ENCODE results near the gene F12. TPM values are rescaled to one million over a fixed set of nuclear protein-coding genes. Genes with fewer than 3 reads are reported as not detected.

The F12 gene
- total RNA-seq, 1 experiment from 2014 or later, result 10.0 TPM

DNA sequence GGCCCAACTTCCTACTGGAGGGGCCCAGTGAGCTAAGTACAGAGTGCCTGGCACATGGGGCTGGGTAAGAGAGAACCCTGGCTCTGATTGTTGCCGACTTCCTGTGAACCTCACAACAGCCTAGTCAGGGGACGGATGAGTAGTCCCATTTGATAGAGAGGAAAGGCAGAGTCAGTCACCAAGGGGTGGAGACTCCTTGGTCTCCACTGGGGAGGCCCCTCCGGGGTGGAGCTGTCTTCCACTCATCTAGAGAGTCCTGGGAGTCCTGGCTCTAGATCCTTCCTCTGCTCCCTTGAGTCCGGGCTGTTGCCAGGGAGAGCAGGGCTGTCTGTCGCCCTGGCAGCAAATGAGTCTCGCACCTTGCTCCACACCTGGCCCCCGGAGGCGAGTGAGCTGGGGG is 25.1 kb upstream of the F12 start:
- ATAC-seq (no peak), DNase-seq (ENCODE audit: low spot score) (no peak)
- TF ChIP-seq MAX (CRISPR knock-in tag; IDR thresholded peaks at IDR 0.05) (no peak), ATF6 (CRISPR knock-in tag; IDR thresholded peaks at IDR 0.05) (no peak), ZNF671 (CRISPR knock-in tag; IDR thresholded peaks at IDR 0.05) (no peak), FOXK1 (CRISPR knock-in tag; IDR thresholded peaks at IDR 0.05) (no peak), FOXP1 (CRISPR knock-in tag; IDR thresholded peaks at IDR 0.05; ENCODE audit: borderline replicate concordance) (no peak), ZNF263 (CRISPR knock-in tag; IDR thresholded peaks at IDR 0.05; ENCODE audit: low read depth) (no peak)
- TF ChIP-seq, protein P1, sequence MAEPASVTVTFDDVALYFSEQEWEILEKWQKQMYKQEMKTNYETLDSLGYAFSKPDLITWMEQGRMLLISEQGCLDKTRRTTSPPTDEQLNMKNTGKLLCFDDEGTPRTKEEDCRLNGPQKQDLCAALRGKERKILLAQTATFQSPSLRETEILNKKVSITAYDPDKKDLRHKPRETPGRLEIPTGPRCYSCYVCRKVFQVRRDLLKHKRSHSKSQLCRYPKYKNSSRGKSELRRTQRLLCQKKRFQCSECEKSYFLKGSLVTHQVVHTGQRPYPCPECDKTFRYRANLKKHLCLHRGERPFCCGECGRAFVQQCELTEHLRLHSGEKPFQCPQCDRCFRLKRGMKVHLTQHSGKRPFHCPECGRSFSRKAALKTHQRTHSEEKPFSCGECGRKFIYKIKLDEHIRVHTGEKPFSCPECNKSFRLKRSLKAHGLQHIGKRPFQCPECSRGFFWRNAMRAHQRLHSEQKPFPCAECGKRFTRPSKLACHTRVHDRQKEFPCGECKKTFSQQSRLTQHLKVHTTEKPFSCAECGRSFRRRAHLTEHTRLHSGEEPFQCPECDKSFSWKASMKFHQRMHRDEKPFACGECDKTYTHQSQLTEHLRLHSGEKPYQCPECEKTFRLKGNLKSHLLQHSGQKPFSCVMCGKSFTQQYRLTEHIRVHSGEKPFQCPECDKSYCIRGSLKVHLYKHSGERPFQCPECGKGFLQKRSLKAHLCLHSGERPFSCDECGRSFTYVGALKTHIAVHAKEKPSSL (CRISPR knock-in tag; conservative IDR thresholded peaks at IDR 0.05), result no peak
- TF ChIP-seq, protein P2, sequence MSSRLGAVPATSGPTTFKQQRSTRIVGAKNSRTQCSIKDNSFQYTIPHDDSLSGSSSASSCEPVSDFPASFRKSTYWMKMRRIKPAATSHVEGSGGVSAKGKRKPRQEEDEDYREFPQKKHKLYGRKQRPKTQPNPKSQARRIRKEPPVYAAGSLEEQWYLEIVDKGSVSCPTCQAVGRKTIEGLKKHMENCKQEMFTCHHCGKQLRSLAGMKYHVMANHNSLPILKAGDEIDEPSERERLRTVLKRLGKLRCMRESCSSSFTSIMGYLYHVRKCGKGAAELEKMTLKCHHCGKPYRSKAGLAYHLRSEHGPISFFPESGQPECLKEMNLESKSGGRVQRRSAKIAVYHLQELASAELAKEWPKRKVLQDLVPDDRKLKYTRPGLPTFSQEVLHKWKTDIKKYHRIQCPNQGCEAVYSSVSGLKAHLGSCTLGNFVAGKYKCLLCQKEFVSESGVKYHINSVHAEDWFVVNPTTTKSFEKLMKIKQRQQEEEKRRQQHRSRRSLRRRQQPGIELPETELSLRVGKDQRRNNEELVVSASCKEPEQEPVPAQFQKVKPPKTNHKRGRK (CRISPR knock-in tag; IDR thresholded peaks at IDR 0.05; ENCODE audit: borderline replicate concordance), result no peak
- TF ChIP-seq, protein P3, sequence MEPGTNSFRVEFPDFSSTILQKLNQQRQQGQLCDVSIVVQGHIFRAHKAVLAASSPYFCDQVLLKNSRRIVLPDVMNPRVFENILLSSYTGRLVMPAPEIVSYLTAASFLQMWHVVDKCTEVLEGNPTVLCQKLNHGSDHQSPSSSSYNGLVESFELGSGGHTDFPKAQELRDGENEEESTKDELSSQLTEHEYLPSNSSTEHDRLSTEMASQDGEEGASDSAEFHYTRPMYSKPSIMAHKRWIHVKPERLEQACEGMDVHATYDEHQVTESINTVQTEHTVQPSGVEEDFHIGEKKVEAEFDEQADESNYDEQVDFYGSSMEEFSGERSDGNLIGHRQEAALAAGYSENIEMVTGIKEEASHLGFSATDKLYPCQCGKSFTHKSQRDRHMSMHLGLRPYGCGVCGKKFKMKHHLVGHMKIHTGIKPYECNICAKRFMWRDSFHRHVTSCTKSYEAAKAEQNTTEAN (CRISPR knock-in tag; IDR thresholded peaks at IDR 0.05), result no peak
- TF ChIP-seq, protein P4, sequence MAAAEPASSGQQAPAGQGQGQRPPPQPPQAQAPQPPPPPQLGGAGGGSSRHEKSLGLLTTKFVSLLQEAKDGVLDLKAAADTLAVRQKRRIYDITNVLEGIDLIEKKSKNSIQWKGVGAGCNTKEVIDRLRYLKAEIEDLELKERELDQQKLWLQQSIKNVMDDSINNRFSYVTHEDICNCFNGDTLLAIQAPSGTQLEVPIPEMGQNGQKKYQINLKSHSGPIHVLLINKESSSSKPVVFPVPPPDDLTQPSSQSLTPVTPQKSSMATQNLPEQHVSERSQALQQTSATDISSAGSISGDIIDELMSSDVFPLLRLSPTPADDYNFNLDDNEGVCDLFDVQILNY (CRISPR knock-in tag; IDR thresholded peaks at IDR 0.05), result no peak
- TF ChIP-seq, protein P5, sequence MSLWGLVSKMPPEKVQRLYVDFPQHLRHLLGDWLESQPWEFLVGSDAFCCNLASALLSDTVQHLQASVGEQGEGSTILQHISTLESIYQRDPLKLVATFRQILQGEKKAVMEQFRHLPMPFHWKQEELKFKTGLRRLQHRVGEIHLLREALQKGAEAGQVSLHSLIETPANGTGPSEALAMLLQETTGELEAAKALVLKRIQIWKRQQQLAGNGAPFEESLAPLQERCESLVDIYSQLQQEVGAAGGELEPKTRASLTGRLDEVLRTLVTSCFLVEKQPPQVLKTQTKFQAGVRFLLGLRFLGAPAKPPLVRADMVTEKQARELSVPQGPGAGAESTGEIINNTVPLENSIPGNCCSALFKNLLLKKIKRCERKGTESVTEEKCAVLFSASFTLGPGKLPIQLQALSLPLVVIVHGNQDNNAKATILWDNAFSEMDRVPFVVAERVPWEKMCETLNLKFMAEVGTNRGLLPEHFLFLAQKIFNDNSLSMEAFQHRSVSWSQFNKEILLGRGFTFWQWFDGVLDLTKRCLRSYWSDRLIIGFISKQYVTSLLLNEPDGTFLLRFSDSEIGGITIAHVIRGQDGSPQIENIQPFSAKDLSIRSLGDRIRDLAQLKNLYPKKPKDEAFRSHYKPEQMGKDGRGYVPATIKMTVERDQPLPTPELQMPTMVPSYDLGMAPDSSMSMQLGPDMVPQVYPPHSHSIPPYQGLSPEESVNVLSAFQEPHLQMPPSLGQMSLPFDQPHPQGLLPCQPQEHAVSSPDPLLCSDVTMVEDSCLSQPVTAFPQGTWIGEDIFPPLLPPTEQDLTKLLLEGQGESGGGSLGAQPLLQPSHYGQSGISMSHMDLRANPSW (CRISPR knock-in tag; conservative IDR thresholded peaks at IDR 0.05; ENCODE audit: low read depth), result no peak
- TF ChIP-seq, protein P6, sequence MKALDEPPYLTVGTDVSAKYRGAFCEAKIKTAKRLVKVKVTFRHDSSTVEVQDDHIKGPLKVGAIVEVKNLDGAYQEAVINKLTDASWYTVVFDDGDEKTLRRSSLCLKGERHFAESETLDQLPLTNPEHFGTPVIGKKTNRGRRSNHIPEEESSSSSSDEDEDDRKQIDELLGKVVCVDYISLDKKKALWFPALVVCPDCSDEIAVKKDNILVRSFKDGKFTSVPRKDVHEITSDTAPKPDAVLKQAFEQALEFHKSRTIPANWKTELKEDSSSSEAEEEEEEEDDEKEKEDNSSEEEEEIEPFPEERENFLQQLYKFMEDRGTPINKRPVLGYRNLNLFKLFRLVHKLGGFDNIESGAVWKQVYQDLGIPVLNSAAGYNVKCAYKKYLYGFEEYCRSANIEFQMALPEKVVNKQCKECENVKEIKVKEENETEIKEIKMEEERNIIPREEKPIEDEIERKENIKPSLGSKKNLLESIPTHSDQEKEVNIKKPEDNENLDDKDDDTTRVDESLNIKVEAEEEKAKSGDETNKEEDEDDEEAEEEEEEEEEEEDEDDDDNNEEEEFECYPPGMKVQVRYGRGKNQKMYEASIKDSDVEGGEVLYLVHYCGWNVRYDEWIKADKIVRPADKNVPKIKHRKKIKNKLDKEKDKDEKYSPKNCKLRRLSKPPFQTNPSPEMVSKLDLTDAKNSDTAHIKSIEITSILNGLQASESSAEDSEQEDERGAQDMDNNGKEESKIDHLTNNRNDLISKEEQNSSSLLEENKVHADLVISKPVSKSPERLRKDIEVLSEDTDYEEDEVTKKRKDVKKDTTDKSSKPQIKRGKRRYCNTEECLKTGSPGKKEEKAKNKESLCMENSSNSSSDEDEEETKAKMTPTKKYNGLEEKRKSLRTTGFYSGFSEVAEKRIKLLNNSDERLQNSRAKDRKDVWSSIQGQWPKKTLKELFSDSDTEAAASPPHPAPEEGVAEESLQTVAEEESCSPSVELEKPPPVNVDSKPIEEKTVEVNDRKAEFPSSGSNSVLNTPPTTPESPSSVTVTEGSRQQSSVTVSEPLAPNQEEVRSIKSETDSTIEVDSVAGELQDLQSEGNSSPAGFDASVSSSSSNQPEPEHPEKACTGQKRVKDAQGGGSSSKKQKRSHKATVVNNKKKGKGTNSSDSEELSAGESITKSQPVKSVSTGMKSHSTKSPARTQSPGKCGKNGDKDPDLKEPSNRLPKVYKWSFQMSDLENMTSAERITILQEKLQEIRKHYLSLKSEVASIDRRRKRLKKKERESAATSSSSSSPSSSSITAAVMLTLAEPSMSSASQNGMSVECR (CRISPR knock-in tag; IDR thresholded peaks at IDR 0.05; ENCODE audit: borderline replicate concordance), result no peak
- TF ChIP-seq, protein P7, sequence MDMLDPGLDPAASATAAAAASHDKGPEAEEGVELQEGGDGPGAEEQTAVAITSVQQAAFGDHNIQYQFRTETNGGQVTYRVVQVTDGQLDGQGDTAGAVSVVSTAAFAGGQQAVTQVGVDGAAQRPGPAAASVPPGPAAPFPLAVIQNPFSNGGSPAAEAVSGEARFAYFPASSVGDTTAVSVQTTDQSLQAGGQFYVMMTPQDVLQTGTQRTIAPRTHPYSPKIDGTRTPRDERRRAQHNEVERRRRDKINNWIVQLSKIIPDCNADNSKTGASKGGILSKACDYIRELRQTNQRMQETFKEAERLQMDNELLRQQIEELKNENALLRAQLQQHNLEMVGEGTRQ (CRISPR knock-in tag; IDR thresholded peaks at IDR 0.05), result no peak
- CTCF ChIA-PET, result no interaction called here
- peaks cover 30% of the 10 kb centered on the region for H3K36me3 Mint-ChIP-seq
- no peaks in the 10 kb centered on the region for H3K4me1 Mint-ChIP-seq
- no peak overlapping the region for H3K4me3 Mint-ChIP-seq
- no peaks in the 10 kb centered on the region for H3K27me3 Mint-ChIP-seq (ENCODE audit: low read depth)
- no peaks in the 10 kb centered on the region for H3K9me3 Mint-ChIP-seq
- POLR2A ChIA-PET, result no interaction called here
- H3K27ac Mint-ChIP-seq, result no peak overlapping the region

Measured in WTC11 (cell line).